NCI-H2227 treated with DMSO at 0.1 percent for 48 hours (cell line): ENCODE measurements around the gene LYRM1.

ENCODE experiments used
- DNase-seq: peaks from one replicate; lab custom pipeline; 2025; lab: John Stamatoyannopoulos, UW

LYRM1 gene

DNA sequence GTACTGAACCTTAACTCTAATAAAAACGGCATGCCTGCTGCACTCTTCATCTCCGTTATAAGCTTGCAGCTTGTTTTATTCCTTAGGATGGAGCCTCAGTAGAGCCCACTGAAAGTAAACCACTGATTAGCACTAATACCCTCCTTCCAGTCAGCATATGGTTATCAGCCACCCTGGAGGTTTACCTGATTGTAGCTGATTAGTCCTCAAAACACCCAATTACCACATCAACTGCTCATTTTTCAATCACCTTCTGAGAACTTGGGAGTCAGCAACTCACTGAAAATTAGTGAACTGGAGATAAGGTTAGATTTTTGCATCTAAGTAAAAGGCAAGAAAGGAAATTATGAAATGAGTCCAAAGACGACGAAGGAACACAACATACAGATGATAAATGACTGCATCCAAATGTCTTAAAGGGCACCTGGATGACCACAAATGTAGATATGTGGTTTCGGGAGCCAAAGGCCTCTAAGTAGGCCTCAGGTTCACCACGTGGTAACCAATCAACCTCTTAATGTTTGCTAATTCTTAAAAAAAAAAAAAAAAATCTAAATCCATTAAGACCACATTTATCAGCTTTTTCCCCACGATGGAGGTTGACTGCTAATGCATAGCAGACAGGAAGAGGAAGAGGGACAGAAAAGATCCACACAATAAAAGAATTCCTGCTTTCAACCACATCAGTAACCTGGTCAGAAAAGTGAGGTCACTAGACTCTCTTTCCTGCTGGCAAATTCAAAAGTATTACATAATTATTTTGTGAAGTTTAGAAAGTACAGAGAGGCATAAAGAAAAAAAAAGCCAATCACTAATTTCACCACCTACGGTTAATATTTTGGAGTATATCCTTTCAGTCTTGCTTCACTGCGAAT, 28.4 kb upstream of the LYRM1 start:
- DNase-seq: no peak

DNA sequence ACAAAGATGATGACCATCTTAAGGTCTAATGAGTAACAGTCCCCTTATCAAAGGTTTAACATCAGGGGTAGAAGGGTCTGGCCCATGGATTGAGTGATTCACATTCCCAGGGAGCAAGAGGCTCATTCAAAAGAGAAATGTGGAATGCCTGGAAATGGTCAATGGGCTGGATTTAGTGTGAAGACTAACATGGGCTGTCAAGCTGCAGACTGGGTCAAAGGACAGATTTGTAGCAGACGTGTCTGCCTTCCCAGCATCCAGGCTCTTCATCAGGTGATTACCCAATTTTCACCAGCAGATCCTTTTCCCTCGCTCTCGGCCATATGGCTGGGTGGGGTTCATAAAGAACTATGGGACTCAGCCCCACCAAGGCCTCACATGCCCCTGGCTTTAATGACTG, 27.2 kb upstream of the LYRM1 start:
- DNase-seq: no peak

- no peak for DNase-seq
Measured at GRCh38 chr16:20874088-20874581, 26.4 kb upstream of the LYRM1 start.

DNA sequence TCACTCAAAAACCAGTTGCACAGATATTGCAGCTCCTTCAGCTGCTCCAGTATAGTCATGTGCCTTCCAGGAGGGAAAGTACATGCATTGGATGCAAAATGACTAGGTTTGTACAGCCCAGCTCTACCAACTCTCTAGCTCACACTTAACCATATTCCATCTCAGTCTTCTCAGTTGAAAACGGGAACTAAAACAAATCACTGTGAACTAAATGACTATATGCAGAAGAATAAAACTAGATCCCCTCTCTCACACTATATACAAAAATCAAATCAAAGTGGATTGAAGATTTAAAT, 25.3 kb upstream of the LYRM1 start:
- DNase-seq: no peak

GRCh38 chr16:20878682-20879147, 21.9 kb upstream of the LYRM1 start:
- no peak for DNase-seq

DNA sequence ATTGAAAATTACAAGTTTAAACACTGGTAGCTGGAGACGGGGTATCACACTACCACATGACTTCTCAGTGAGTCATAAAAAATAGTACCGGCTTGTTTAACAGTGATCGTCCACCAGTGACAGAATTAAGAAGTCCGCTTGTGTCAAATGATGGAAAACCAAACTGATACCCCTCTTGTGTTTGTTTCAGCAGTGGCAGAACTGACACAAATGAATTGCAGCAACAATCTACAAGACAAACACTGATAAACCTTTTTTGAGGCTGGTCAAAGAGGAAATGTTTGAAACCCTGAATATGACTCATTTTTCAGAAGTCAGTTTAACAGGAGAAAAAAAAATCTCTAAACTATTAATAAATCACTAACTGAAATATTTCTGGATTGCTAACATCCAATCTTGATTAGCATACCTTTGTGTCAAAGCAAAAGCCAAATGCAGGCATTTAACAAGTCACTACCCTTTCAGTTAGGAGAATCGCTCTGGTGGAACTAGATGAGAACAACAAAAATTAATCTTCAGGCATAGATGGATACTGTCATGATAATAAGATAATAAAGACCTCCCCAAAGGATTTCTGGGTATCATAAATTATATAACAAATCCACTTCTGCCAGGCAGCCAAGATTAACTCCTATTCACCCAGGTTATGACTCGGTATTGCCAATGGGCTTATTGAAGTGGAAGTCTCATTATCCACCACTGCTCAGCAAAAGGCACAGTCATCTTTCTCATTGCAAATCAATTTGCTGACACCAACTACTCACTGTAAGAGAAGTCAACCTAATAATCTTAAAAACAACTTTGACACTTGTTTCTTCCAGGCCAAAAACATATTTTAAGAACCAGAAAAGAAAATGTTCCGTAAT, 21.2 kb upstream of the LYRM1 start:
- no peak for DNase-seq

DNA sequence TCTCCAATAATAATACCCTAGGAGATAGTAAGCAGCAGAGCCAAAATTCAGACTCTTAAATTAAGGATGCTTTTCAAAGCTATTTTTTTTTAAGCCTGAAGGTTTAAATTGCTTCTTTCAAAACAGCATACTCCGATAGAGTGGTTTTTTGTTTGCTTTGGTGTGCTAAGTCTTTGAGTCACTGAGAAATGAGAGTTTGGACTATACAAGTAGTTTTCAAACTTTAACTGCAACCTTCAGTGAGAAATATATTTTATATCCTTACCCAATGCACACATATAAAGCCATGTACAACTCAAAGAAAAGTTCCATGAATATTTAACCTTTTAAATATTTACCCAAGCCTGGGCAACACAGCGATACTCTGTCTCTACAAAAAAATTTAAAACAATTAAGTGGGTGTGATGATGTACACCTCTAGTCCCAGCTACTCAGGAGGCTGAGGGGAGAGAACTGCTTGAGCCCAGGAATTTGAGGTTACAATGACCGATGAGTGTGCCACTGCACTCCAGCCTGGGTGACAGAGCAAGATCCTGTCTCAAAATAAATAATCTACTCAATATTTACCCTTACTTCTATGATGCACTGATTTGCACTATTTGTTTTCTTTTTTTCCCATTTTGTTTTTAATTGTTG, 19.6 kb upstream of the LYRM1 start:
- DNase-seq: no peak

DNA sequence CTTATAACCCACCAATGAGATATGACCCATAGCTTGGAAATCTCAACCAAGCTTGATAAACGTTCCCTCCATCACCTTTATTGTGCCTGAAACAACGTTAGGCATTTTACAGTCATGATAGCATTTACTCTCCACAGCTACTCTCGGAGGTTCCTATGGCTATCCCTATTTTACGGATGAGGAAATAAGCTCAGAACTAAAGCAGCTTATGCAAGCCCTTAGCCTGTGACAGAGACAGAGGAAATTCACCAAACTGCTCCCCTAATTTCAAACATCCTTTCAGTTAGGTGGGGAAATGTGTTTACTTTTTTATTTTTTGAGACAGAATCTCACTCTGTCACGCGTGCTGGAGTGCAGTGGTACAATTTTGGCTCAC, 19.1 kb upstream of the LYRM1 start:
- DNase-seq: no peak

DNA sequence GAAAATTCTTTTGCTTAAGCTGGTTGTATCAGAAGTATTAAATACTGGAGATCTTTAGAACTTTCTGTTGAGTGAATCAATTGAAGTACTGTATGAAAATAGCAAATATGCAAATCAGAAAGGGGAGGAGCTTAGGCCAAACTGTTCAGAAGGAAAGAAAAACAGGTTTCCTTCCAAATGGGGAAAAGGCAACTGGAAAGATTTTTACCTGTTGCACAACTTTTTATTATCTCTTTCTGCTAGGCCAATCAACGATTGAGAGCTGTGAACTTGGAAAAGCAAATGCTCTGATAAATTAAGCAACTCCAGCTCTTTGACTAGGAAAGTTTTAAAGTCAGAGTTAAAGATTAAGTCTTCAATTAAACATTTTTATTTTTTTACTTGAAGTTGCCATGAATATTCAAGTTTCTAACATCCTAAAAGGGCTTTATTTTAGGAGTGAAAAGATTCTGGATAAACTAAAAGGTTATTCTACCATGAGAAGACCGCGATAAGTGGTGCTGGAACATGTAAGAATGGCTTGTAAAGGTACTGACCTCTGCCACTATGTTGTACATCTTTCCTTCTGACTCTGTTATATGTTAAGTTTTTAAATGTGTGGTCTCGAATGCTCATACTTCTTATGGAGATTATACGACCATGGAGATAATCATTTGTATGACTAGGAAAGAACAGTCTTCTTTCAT, 16.9 kb upstream of the LYRM1 start:
- DNase-seq: no peak

- DNase-seq: no peak
Measured at GRCh38 chr16:20884240-20884556, 16.4 kb upstream of the LYRM1 start.

- DNase-seq: no peak
Measured at GRCh38 chr16:20886320-20886719, 14.3 kb upstream of the LYRM1 start.

DNA sequence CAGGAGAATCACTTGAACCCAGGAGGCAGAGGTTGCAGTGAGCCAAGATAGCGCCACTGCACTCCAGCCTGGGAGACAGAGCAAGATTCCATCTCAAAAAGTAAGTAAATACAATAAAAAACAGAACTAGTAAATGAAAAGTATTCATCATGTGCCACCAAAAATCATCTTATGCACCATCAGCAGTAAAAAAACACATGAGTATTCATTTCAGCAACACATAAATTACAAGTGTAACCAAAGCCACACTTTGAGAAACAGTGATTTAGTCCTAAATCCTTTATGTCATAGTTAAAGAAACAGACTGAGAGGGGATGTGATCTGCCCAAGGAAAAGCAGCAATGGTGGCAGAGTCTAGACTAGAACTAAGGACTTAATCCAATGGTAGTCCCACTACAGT, 13.4 kb upstream of the LYRM1 start:
- no peak for DNase-seq

DNA sequence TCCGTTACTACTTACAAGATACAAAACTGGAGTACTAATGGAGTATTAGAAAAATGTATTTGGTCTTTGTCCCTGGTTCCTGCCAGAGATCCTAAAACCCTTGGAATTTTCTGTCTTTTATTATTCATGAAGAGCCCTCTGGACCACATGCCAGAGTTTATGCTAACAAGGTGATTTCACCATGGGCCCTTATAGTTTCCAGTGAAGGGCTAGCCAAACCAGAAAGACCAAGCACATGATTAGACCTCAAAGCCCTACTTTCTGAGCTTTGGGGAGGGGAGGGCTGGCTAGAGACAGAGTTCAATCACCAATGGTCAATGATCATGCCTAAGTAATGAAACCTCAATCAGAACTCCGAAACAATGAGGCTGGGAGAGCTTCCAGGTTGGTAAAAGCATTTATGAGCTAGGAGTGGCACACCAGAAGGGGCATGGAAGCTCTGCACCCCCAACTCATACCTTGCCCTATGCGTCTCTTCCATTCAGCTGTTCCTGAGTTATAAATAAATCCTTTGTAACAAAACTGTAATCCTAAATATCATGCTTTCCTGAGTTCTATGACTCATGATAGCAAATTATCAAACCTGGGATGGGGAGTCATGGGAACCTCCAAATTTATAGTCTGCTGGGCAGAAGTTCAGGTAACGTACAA, 10.8 kb upstream of the LYRM1 start:
- no peak for DNase-seq

GRCh38 chr16:20894388-20894787, 6.2 kb upstream of the LYRM1 start:
- no peak for DNase-seq

- no peak for DNase-seq
Measured at GRCh38 chr16:20897253-20897897, 3.2 kb upstream of the LYRM1 start.

- no peak for DNase-seq
Measured at GRCh38 chr16:20897922-20898321, 2.6 kb upstream of the LYRM1 start.

- no peak for DNase-seq
Measured at GRCh38 chr16:20899071-20899470, 1.5 kb upstream of the LYRM1 start.

DNA sequence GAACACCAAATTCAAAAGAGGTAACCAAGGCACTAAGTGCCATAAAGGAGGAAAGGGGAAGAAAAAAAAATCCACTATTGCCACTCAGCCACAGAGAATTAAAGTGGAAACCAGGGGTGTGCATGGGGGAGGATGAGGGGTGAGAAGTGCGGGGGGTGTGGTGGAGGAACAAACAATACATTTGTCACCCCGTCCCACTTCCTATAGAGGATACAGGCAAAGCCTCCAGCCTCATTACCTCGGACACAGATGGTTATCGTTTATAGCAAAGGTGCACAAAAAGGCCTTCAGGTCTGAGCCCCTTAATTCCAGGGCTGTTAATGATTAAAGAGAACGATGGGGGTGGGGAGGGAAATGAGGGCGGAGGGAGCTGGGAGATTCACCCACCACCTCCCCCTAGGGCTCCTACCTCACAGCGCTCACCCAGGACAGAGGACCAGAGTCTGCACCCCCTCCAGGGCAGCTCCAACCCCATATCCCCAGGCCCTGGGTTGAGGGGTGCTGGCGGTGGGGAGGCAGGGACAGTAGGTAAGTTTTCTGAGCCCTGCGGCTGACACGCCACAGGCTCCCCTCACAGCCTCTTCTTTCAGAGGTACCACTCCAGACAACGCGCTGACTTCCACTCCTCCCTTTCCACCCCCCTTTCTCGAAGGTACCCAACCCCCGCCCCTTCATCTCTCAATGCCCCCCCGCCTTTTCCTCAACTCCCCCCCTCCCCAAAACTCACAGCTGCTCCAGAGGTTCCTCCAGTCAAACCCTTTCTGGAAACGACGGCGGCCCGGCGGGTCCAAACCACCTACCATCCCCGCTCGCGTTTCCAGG, 883 bp upstream of the LYRM1 start:
- no peak for DNase-seq

GRCh38 chr16:20901068-20901435, 481 bp downstream of the LYRM1 start:
- DNase-seq: peak; percentile 27

- peak; percentile 22 for DNase-seq
Measured at GRCh38 chr16:20901436-20902112, 1.0 kb downstream of the LYRM1 start.
